H1 (cell line): Measurements from ENCODE around the gene FSD1L. TPM values are rescaled to one million over a fixed set of nuclear protein-coding genes. Genes with fewer than 3 reads are reported as not detected.
A peak's percentile ranks its signal among the peaks of the same experiment; 100 is the strongest.

Experiments used
- CTCF ChIA-PET: fragments of 300-600 bp; sonication (Branson Sonifier 250); formaldehyde crosslinking; loops from one replicate; lab custom pipeline; 2021; ENCODE audit not compliant: partially characterized antibody; lab: Charles Lee
- POLR2A ChIA-PET: fragments of 300-600 bp; sonication (Branson Sonifier 250); formaldehyde crosslinking; loops from one replicate; lab custom pipeline; 2021; ENCODE audit warnings: inconsistent platforms; ENCODE audit not compliant: partially characterized antibody; lab: Charles Lee
- DNase-seq, 2 experiments: peaks; one replicate each; pipeline versions ENCODE4 v3.0.0 to v3.0.0-alpha.2; 2010 to 2022; ENCODE audit warnings: low spot score in 2 of 2, low read depth in 1 of 2, mixed read lengths in 1 of 2
- FAIRE-seq: peaks from 2 replicates; lab custom pipeline; 2011; peaks lifted over from hg19 to GRCh38; lab: Jason Lieb, UNC
- H2AFZ ChIP-seq: 2 replicates; pipeline ENCODE4 v1.8.1; 2012; ENCODE audit warnings: low read length, inconsistent platforms
- H2AK5ac ChIP-seq: 2 replicates; pipeline ENCODE4 v1.6.1; 2013; ENCODE audit warnings: low read depth, low read length
- H2BK120ac ChIP-seq: replicated peaks from 2 replicates; pipeline ENCODE3; 2013; ENCODE audit warnings: low read depth, low read length, inconsistent platforms
- H2BK12ac ChIP-seq: 2 replicates; pipeline ENCODE4 v1.6.1; 2013; ENCODE audit warnings: low read depth, low read length
- H2BK15ac ChIP-seq: 2 replicates; pipeline ENCODE4 v1.6.1; 2013; ENCODE audit warnings: low read length
- H2BK20ac ChIP-seq: 2 replicates; pipeline ENCODE4 v1.6.1; 2013; ENCODE audit warnings: low read length
- H2BK5ac ChIP-seq: 2 replicates; pipeline ENCODE4 v1.6.1; 2013; ENCODE audit warnings: low read depth, low read length
- H3K14ac ChIP-seq: 2 replicates; pipeline ENCODE4 v1.6.1; 2013; ENCODE audit warnings: inconsistent platforms; ENCODE audit not compliant: insufficient read length
- H3K18ac ChIP-seq: 2 replicates; pipeline ENCODE4 v1.6.1; 2013; ENCODE audit warnings: low read length; ENCODE audit errors: extremely low read depth
- H3K23ac ChIP-seq: 2 replicates; pipeline ENCODE4 v1.6.1; 2013; ENCODE audit warnings: inconsistent platforms; ENCODE audit not compliant: insufficient read length
- H3K23me2 ChIP-seq: 2 replicates; pipeline ENCODE4 v1.6.1; 2013; ENCODE audit warnings: low read depth, low read length
- H3K27ac ChIP-seq: 2 replicates; pipeline ENCODE4 v1.6.1; 2011; ENCODE audit warnings: low read depth, low read length, inconsistent platforms
- H3K27me3 ChIP-seq, 4 experiments: replicated peaks in 1 of 4; 1 replicate in 1 of 4; 2 replicates in 3 of 4; pipeline versions ENCODE4 v1.6.1 to v1.8.1; 2011 to 2013; ENCODE audit warnings: low read length in 3 of 4, mild to moderate bottlenecking in 3 of 4, inconsistent platforms in 2 of 4, mixed read lengths in 2 of 4, moderate library complexity in 1 of 4; ENCODE audit not compliant: control insufficient read depth in 3 of 4, insufficient read depth in 3 of 4; ENCODE audit errors: extremely low read depth in 1 of 4
- H3K36me3 ChIP-seq, 4 experiments: 2 replicates each; pipeline versions ENCODE4 v1.6.1 to v1.8.1; 2011 to 2013; ENCODE audit warnings: mild to moderate bottlenecking in 4 of 4, low read length in 3 of 4, moderate library complexity in 2 of 4, control low read depth in 1 of 4, inconsistent platforms in 1 of 4; ENCODE audit not compliant: insufficient read depth in 4 of 4, control insufficient read depth in 2 of 4
- H3K4ac ChIP-seq: replicated peaks from 2 replicates; pipeline ENCODE3; 2013; ENCODE audit warnings: low read length, low read depth, mixed read lengths, inconsistent platforms; ENCODE audit not compliant: insufficient read length
- H3K4me1 ChIP-seq, 4 experiments: replicated peaks in 1 of 4; 1 replicate in 1 of 4; 2 replicates in 3 of 4; pipeline versions ENCODE4 v1.6.1 to v1.8.1; 2011 to 2013; ENCODE audit warnings: low read length in 3 of 4, inconsistent platforms in 2 of 4, mixed read lengths in 1 of 4; ENCODE audit not compliant: insufficient read depth in 4 of 4, control insufficient read depth in 3 of 4
- H3K4me2 ChIP-seq, 2 experiments: 2 replicates each; pipeline versions ENCODE4 v1.6.1 to v1.8.1; 2011 to 2013; ENCODE audit warnings: low read depth in 2 of 2, low read length in 2 of 2, control low read depth in 1 of 2, inconsistent platforms in 1 of 2, mild to moderate bottlenecking in 1 of 2; ENCODE audit not compliant: insufficient read depth in 1 of 2
- H3K4me3 ChIP-seq, 4 experiments: fragments of 200-600, 300-600 bp in 1 of 4; sonication (generic), shearing (Covaris generic), sonication (Bioruptor Twin) in 1 of 4; 2 replicates each; pipeline versions ENCODE4 v1.5.1 to v1.8.1; 2011 to 2016; ENCODE audit warnings: low read length in 4 of 4, low read depth in 3 of 4, control low read depth in 2 of 4, inconsistent platforms in 2 of 4, mild to moderate bottlenecking in 2 of 4, mixed read lengths in 1 of 4, moderate library complexity in 1 of 4; ENCODE audit not compliant: insufficient read depth in 2 of 4; ENCODE audit errors: extremely low read depth in 1 of 4
- H3K56ac ChIP-seq: replicated peaks from 2 replicates; pipeline ENCODE3; 2013; ENCODE audit warnings: low read depth, mild to moderate bottlenecking, mixed read lengths, low read length, inconsistent platforms; ENCODE audit not compliant: insufficient read length
- H3K79me1 ChIP-seq: 2 replicates; pipeline ENCODE4 v1.6.1; 2013; ENCODE audit warnings: low read depth, low read length, control low read depth
- H3K79me2 ChIP-seq, 2 experiments: 2 replicates each; pipeline versions ENCODE4 v1.6.1 to v1.8.1; 2012 to 2013; ENCODE audit warnings: low read length in 2 of 2, mild to moderate bottlenecking in 2 of 2, inconsistent platforms in 1 of 2; ENCODE audit not compliant: insufficient read depth in 2 of 2, control insufficient read depth in 1 of 2
- H3K9ac ChIP-seq, 4 experiments: replicated peaks in 1 of 4; 1 replicate in 1 of 4; 2 replicates in 3 of 4; pipeline versions ENCODE4 v1.6.1 to v1.8.1; 2011 to 2013; ENCODE audit warnings: low read depth in 3 of 4, low read length in 3 of 4, control low read depth in 2 of 4, mild to moderate bottlenecking in 2 of 4, moderate library complexity in 2 of 4, inconsistent platforms in 1 of 4; ENCODE audit errors: extremely low read depth in 1 of 4
- H3K9me3 ChIP-seq, 2 experiments: 2 replicates each; pipeline versions ENCODE4 v1.6.1 to v1.8.1; 2012 to 2013; ENCODE audit warnings: mild to moderate bottlenecking in 2 of 2, moderate library complexity in 2 of 2, control low read depth in 1 of 2, inconsistent platforms in 1 of 2, low read depth in 1 of 2, low read length in 1 of 2, mixed read lengths in 1 of 2; ENCODE audit not compliant: insufficient read depth in 2 of 2
- H4K20me1 ChIP-seq, 2 experiments: replicated peaks in 1 of 2; 2 replicates each; pipeline versions ENCODE3 to v1.8.1; 2011 to 2013; ENCODE audit warnings: inconsistent platforms in 2 of 2, low read length in 2 of 2, mild to moderate bottlenecking in 1 of 2; ENCODE audit not compliant: insufficient read depth in 2 of 2, control insufficient read depth in 1 of 2
- H4K5ac ChIP-seq: 2 replicates; pipeline ENCODE4 v1.6.1; 2013; ENCODE audit warnings: low read length, low read depth, mixed read lengths, inconsistent platforms; ENCODE audit not compliant: insufficient read length
- H4K8ac ChIP-seq: 2 replicates; pipeline ENCODE4 v1.8.0; 2013; ENCODE audit warnings: mild to moderate bottlenecking, moderate library complexity, low read length, inconsistent platforms; ENCODE audit not compliant: insufficient read depth; ENCODE audit errors: extremely low read depth
- H4K91ac ChIP-seq: replicated peaks from 2 replicates; pipeline ENCODE3; 2013; ENCODE audit warnings: low read length, mixed read lengths, inconsistent platforms; ENCODE audit not compliant: insufficient read length
- BACH1 ChIP-seq: IDR thresholded peaks from 2 replicates; pipeline ENCODE4 v1.6.1; 2012; ENCODE audit warnings: low read length, improper control_type of control experiment
- CBX8 ChIP-seq: fragments of 300-800, 300-1000 bp; sonication (generic); IDR thresholded peaks from 2 replicates; pipeline ENCODE4 v1.7.1; 2016; ENCODE audit warnings: low read depth, low read length, borderline replicate concordance
- EP300 ChIP-seq, 2 experiments: IDR thresholded peaks; 1 replicate in 1 of 2; 2 replicates in 1 of 2; pipeline ENCODE4 v1.6.1; 2011 to 2012; ENCODE audit warnings: low read depth in 2 of 2, low read length in 2 of 2, mild to moderate bottlenecking in 2 of 2, borderline replicate concordance in 1 of 2, inconsistent platforms in 1 of 2, moderate library complexity in 1 of 2
- JUND ChIP-seq: IDR thresholded peaks from 2 replicates; pipeline ENCODE4 v1.6.1; 2011; ENCODE audit warnings: mild to moderate bottlenecking, improper control_type of control experiment, low read length
- NRF1 ChIP-seq: IDR thresholded peaks from 2 replicates; pipeline ENCODE4 v1.6.1; 2011; ENCODE audit warnings: mild to moderate bottlenecking, low read depth, low read length, improper control_type of control experiment
- RXRA ChIP-seq: IDR thresholded peaks from 2 replicates; pipeline ENCODE4 v1.6.1; 2011; ENCODE audit warnings: low read depth, mild to moderate bottlenecking, low read length, moderate library complexity; ENCODE audit not compliant: insufficient read depth
- SP2 ChIP-seq: IDR thresholded peaks from 2 replicates; pipeline ENCODE4 v1.6.1; 2012; ENCODE audit warnings: mild to moderate bottlenecking, low read length, inconsistent platforms
- TEAD4 ChIP-seq: IDR thresholded peaks from 2 replicates; pipeline ENCODE4 v1.6.1; 2012; ENCODE audit warnings: low read depth, low read length, inconsistent platforms, mixed read lengths
- WGBS, 2 experiments: shearing (Covaris generic) in 1 of 2; methylation state at CpG; one replicate each; pipeline versions ENCODE4 v1.1.6 to v1.1.7; 2013 to 2015; ENCODE audit warnings: low lambda C conversion rate in 2 of 2, mixed read lengths in 2 of 2, inconsistent platforms in 1 of 2, low coverage in 1 of 2, missing lambda C conversion rate in 1 of 2; ENCODE audit not compliant: insufficient replicate concordance in 2 of 2, insufficient coverage in 1 of 2, insufficient read length in 1 of 2; ENCODE audit errors: extremely low coverage in 1 of 2, missing lambda C conversion rate in 1 of 2; 5-methylcytosine and 5-hydroxymethylcytosine counted together
- polyA plus RNA-seq, 7 experiments: library from polyadenylated mRNA; depleted of rRNA in 3 of 7; stranded (reverse) in 5 of 7; unstranded in 2 of 7; fragments of >200 nt in 5 of 7; fragments of 200-250 nt in 2 of 7; gene quantifications; 1 replicate in 5 of 7; 2 replicates in 1 of 7; 4 replicates in 1 of 7; pipeline versions ENCODE4 v1.2.1 to v1.2.3, GENCODE V29; 2011 to 2013; ENCODE audit warnings: missing spikeins in 2 of 7, mixed read lengths in 2 of 7
- total RNA-seq: library from RNA; stranded (reverse); fragmentation: NEBNext Ultra II Directional; extraction: Animal tissue kit (Norgen Biotek cat#: 25700); gene quantifications from 2 replicates; pipeline ENCODE4 v1.2.1, GENCODE V29; 2021

Gene FSD1L
- total and polyA plus RNA-seq, 2 of the 8 experiments (the other 6 are each of a cell fraction or from before 2014, with no cell fraction given), result 0.91 to 4.8 TPM

DNA sequence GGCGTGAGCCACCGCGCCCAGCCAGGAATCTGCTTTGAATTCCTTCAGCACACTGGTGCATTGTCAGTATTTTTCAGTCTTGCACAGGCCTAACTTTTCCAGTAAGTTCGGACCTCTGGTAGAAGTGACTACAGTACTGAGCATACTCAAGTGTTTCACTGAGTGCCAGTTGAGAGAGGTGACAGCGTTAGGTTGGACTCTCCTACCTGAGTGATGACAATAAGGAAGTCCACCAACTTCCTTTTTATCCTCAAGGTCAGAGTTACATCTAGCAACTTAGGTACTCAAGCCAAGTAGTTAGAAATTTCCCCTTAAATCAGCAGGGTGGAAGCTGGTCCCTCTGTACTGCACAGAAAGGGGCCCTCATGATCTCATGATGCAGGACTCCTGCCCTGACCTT, 26.0 kb upstream of the FSD1L start:
- H3K9me3 ChIP-seq, result no peaks in the 10 kb centered on the region
- no peak overlapping the region for H2AK5ac ChIP-seq
- no peak overlapping the region for H4K8ac ChIP-seq
- TF ChIP-seq RXRA (no peak), CBX8 (no peak), EP300 (IDR thresholded peaks at IDR 0.05; ENCODE audit: borderline replicate concordance in 1 of 2, low read depth in 2 of 2, low read length in 2 of 2) (no peak), SP2 (no peak), BACH1 (no peak), TEAD4 (no peak), JUND (no peak), NRF1 (no peak)

More for the DNA sequence above, 26.0 kb upstream of the FSD1L start:
- no peak overlapping the region for H2BK5ac ChIP-seq
- H2BK120ac ChIP-seq, result no peak overlapping the region
- H2BK20ac ChIP-seq, result no peak overlapping the region; the same call in 1 of the 2 replicates
- no peak overlapping the region for H3K14ac ChIP-seq
- ChIA-PET CTCF (interaction anchor here (0.6 to 0.7 kb wide), 2 partner anchors 43 to 263 kb away, joined by 3 read pairs; no protein-coding TSS in a partner anchor), POLR2A (no interaction called here)
- no peak overlapping the region for H3K4me2 ChIP-seq
- no peaks in the 10 kb centered on the region for H3K27me3 ChIP-seq
- no peak overlapping the region for H2BK12ac ChIP-seq
- no peaks in the 10 kb centered on the region; the same call in 1 of the 2 replicates for H3K79me1 ChIP-seq
- no peaks in the 10 kb centered on the region for H4K20me1 ChIP-seq
- peak in 1 of 2 experiments; percentile 29 for DNase-seq
- H3K79me2 ChIP-seq, result no peaks in the 10 kb centered on the region
- no peaks in the 10 kb centered on the region for H3K23me2 ChIP-seq
- H4K5ac ChIP-seq, result no peak overlapping the region
- 91% methylated on average over 5 of the region's 5 CpGs; no CpG with 5 or more reads in 1 of the 2 experiments for WGBS, 2 experiments
- H3K23ac ChIP-seq, result no peak overlapping the region
- H2BK15ac ChIP-seq, result no peak overlapping the region
- H3K56ac ChIP-seq, result no peak overlapping the region
- FAIRE-seq, result no peak
- H3K4me3 ChIP-seq, result no peak overlapping the region
- no peak overlapping the region for H4K91ac ChIP-seq
- H3K18ac ChIP-seq, result no peak overlapping the region
- H3K9ac ChIP-seq, result no peak overlapping the region
- H3K4me1 ChIP-seq, result no peaks in the 10 kb centered on the region
- no peaks in the 10 kb centered on the region for H3K36me3 ChIP-seq
- H2AFZ ChIP-seq, result no peak overlapping the region
- H3K4ac ChIP-seq, result no peak overlapping the region
- no peak overlapping the region for H3K27ac ChIP-seq
